GM18520 (cell line): Measurements from ENCODE around the gene TMEM109.

Experiments
- ATAC-seq: cut with Tn5 transposase; IDR thresholded peaks from one replicate; pipeline ENCODE4 v1.9.1; 2021; ENCODE audit not compliant: unreplicated experiment

TMEM109 gene

DNA sequence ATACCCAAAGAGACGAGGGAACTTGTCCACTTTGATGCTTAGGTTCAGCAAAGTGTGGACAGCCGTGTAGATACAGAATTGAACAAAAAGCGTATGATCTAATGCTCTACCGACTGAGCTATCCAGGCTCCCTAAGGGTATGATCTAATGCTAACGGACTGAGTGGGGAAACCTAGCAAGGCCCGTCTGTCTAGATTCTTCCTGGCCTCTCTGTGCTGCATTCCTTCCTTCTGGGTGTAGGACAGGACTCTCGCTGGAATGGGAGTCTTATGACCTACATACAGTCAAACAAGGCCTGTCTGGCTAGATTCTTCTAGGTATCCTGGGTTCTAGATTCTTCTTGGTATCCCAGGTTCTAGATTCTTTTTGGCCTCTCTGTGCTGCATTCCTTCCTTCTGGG lies 46.4 kb downstream of the TMEM109 start:
- no peak for ATAC-seq

GRCh38 chr11:60964801-60965200 lies 50.8 kb downstream of the TMEM109 start:
- ATAC-seq: no peak

DNA sequence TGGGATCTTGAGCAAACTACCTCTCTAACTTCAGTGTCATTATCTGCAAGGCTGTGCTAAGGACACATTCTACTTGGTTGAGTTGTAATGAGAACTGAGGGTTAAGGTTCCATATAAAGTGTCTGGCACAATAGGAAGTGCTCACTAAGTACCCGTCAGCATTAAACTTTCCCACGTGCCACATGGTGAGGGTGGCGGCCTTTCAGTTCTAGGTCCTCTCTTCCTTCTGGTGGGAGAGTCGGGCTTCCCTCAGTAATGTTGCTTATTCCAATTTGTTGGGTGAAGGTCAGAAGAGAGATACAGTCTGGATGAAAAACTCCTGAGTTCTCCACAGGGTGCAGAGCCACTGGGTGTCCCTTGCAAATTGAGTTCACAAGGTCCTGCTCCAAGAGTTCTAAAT lies 52.9 kb downstream of the TMEM109 start:
- ATAC-seq: no peak

DNA sequence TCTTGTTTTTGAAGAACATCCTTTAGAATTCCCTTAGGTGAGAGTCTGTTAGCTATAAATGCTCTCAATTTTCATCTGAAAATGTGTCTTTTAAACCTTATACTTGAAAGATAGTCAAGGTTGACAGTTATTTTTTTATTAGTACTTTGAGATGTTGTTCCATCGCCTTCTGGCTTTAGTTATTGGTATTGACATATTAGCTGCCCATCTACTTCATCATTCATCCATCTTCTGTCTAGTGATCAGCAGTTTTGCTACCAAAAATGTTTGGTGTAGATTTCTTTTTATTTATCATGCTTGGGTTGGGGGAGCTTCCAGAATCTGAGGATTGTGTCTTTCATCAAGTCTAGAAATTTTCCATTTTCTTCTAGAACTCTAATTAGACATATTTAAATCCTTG lies 54.3 kb downstream of the TMEM109 start:
- ATAC-seq: no peak

GRCh38 chr11:60970369-60970774 lies 56.4 kb downstream of the TMEM109 start:
- ATAC-seq: no peak

DNA sequence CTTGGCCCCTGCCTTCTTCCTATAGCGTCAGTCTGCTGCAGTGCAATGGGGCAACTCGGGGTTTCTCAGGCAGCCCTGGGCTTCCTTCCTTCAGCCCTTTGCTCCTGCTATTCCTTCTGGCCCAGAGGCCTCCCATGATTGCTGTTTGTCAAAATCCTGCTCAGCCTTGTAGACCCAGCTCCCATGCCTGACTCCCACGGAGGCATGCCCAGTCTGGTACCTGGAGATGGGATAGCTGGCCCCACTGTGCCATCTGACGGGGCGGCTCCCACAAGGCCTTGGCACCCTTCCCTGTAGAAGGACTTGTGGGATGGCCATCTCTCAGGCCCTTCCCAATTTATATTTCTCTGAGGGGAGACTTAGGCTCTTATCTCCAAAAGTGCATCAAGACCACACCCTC lies 56.9 kb downstream of the TMEM109 start:
- no peak for ATAC-seq

GRCh38 chr11:60971520-60971919 lies 57.6 kb downstream of the TMEM109 start, which contains the start of gene CD6:
Gene CD6, plus strand, starts transcription at chr11:60971680. Its CDS starts 186 bp downstream, at chr11:60971866.
- ATAC-seq: no peak

DNA sequence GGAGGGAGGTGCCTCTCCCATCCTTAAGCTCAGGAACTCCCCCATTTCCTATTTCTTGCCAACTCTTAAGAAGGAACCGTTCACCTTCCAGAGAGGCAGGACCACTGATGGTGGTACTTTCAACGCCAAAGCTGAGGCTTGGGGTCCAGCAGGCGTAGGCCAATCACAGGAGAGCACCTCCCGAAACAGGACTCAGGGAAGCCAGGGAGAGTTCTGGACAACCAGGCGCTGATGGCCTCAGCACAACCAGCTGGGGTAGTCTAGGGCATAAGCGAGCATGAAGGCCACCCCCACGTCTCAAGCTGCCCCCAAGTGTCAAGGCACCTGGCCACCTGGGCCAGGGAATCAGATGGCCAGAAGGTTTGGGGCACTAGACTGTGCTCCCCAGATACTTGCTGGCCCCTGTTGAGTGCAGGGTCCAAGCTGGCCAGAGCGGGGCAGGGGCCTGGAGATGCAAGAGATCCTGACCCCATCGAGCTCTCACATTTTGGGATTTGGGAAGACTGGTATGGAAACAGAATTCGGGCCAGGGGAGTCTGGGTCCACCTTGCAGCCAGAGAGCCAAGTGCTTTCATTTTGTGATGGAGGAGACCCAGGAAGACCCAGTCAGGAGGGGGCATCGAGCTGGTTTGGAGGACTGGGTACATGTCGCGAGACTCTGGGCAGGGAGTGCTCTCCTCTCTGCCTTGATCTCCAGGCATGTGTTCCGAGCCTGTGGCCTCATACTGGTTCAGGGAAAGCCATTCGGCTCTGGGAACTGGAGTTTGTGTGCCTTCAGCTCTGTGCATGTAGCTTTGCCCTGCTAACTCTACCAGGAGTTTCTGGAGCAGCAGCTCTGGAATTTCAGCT lies 58.4 kb downstream of the TMEM109 start:
- ATAC-seq: no peak
